ENCODE results near the gene WFS1.

Gene WFS1

DNA sequence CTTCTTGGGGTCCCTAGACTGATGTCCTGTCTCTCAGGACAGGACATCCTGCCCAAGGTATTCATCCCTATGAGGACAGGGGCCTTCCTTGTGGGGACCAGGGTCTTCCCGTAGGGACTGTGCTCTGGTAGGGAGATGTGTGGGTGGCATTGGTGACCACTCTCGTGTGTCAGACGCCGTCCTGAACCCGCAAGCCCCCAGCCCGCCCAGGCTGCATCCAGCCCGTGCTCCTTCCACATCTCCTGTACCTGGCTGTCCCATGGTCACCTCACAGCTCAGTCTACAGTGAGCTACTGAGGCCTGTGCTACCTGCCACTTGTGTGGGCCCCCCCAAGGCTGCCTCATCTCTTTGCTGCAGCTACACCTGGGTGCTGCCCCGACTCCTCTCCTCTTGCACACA lies 24.0 kb downstream of the WFS1 start:
- TF ChIP-seq CEBPB (IDR thresholded peaks at IDR 0.05), result no peak
- TF ChIP-seq TEAD4 (IDR thresholded peaks at IDR 0.05), result no peak
- TF ChIP-seq RAD21 (IDR thresholded peaks at IDR 0.05; ENCODE audit: low read depth), result no peak
- TF ChIP-seq TCF12 (IDR thresholded peaks at IDR 0.05; ENCODE audit: low read depth), result no peak
- TF ChIP-seq EGR1 (IDR thresholded peaks at IDR 0.05), result no peak
- TF ChIP-seq, protein P1, sequence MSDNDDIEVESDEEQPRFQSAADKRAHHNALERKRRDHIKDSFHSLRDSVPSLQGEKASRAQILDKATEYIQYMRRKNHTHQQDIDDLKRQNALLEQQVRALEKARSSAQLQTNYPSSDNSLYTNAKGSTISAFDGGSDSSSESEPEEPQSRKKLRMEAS (IDR thresholded peaks at IDR 0.05), result no peak

DNA sequence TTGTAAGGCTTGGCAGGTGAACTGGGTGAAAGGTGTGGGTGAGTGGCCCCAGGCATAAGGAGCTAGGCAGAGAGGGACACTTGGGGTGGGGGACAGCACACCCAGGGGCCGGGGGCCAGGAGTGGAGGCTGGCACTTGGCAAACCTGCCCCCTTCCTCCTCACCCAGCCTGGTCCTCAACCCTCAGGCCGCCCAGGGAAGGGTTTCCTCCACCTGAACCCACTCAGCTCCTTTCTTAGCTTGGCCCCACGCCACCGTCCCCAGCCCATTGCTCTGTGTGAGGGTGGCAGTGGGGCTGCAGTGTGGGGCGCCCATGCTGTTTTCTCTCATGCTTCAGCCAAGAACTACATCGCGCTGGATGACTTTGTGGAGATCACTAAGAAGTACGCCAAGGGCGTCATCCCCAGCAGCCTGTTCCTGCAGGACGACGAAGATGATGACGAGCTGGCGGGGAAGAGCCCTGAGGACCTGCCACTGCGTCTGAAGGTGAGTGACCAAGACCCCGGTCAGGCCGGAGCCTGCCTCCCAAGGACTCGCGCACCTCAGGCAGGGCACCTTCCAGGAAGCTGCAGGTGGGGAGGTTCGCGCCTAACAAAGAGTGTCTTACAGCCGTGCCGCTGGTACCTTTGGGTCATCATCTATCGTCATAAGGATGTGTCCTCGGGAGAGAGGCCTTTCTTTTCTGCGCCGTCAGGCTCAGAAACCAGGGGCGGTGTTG lies 25.2 kb downstream of the WFS1 start:
- TF ChIP-seq, protein P2, sequence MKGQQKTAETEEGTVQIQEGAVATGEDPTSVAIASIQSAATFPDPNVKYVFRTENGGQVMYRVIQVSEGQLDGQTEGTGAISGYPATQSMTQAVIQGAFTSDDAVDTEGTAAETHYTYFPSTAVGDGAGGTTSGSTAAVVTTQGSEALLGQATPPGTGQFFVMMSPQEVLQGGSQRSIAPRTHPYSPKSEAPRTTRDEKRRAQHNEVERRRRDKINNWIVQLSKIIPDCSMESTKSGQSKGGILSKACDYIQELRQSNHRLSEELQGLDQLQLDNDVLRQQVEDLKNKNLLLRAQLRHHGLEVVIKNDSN (IDR thresholded peaks at IDR 0.05), result no peak
- TF ChIP-seq TCF12 (IDR thresholded peaks at IDR 0.05; ENCODE audit: low read depth), result no peak

DNA sequence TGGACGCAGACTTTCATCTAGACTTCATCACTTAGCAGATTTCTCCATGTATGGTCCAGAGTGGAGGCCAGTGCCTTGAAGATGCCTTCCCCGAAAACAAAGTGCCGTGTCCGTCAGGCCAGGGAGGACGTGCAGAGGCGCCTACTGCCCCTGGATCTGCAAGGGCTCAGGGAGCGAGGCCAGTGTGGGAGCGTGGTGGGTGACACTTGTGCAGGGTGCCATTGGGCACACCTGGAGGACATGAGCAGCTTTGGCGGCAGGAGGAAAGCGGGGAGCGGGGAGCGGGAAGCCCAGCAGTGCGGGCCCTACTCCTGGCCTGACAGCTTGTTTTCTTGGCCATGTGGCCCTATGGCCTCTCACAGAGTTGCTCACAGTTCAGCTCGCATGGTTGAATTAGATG lies 25.8 kb downstream of the WFS1 start:
- TF ChIP-seq NFIC (IDR thresholded peaks at IDR 0.05) (no peak), CEBPB (IDR thresholded peaks at IDR 0.05) (no peak), ZBTB7A (IDR thresholded peaks at IDR 0.05; ENCODE audit: low read depth) (no peak), YY1 (IDR thresholded peaks at IDR 0.05; ENCODE audit: low read depth) (no peak)
- TF ChIP-seq, protein P1 (IDR thresholded peaks at IDR 0.05), result no peak
- TF ChIP-seq, protein P2 (IDR thresholded peaks at IDR 0.05), result no peak

DNA sequence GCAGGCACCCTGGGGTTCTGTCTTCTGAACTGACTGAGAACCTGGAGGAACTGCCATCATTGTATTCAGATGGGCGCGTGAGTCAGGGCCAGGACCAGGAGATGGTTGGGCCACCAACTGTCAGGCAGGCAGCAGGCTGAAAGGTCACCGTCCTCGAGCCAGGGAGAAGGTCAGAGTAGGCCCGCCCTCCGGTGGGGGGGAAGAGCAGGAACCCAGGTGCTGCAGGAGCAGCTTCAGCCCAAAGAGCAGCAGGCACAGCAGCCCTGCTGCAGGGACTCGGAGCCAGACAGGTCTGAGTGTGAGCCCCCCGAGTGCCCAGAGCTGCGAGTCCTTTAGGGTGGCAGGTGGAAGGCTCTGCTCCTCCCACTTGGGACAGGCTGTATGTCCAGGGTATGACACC lies 26.4 kb downstream of the WFS1 start:
- TF ChIP-seq EGR1 (IDR thresholded peaks at IDR 0.05) (no peak), CEBPB (IDR thresholded peaks at IDR 0.05) (no peak), ZBTB7A (IDR thresholded peaks at IDR 0.05; ENCODE audit: low read depth) (no peak)

DNA sequence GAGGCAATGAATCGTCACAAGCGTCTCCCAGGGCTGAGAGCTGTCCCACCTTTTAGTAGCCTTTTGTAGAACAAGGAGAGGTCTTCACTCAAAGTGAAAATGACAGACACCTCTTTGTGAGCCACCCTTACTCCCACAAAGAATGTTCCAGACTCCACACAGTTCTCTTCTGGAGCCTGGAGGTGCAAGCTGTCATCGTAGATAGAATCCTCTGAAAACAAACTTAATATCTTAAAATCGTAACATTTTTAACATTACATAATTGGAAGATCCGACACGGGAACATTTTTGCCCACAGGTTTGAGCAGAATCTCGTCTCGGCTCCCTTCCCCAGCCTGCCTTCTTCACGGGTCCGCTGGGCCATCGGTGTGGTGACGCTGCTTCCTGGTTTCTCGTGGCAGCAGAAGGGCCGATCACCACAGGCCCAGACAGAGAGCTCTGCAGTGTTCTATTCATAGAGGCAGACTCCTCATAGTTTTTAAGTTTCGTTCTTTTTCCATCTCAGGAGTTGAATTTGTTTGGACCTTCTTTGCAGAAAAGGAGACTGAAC lies 27.7 kb downstream of the WFS1 start:
- TF ChIP-seq CEBPB (IDR thresholded peaks at IDR 0.05), result no peak
- no peak for TF ChIP-seq RAD21 (IDR thresholded peaks at IDR 0.05; ENCODE audit: low read depth)
- TF ChIP-seq, protein P3, sequence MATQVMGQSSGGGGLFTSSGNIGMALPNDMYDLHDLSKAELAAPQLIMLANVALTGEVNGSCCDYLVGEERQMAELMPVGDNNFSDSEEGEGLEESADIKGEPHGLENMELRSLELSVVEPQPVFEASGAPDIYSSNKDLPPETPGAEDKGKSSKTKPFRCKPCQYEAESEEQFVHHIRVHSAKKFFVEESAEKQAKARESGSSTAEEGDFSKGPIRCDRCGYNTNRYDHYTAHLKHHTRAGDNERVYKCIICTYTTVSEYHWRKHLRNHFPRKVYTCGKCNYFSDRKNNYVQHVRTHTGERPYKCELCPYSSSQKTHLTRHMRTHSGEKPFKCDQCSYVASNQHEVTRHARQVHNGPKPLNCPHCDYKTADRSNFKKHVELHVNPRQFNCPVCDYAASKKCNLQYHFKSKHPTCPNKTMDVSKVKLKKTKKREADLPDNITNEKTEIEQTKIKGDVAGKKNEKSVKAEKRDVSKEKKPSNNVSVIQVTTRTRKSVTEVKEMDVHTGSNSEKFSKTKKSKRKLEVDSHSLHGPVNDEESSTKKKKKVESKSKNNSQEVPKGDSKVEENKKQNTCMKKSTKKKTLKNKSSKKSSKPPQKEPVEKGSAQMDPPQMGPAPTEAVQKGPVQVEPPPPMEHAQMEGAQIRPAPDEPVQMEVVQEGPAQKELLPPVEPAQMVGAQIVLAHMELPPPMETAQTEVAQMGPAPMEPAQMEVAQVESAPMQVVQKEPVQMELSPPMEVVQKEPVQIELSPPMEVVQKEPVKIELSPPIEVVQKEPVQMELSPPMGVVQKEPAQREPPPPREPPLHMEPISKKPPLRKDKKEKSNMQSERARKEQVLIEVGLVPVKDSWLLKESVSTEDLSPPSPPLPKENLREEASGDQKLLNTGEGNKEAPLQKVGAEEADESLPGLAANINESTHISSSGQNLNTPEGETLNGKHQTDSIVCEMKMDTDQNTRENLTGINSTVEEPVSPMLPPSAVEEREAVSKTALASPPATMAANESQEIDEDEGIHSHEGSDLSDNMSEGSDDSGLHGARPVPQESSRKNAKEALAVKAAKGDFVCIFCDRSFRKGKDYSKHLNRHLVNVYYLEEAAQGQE (IDR thresholded peaks at IDR 0.05; ENCODE audit: low read depth), result no peak
- TF ChIP-seq FOXM1 (IDR thresholded peaks at IDR 0.05; ENCODE audit: borderline replicate concordance, low read depth), result no peak
- no peak for TF ChIP-seq EP300 (IDR thresholded peaks at IDR 0.05; ENCODE audit: borderline replicate concordance)
- no peak for TF ChIP-seq ZBTB7A (IDR thresholded peaks at IDR 0.05; ENCODE audit: low read depth)
- TF ChIP-seq NFIC (IDR thresholded peaks at IDR 0.05), result no peak
- TF ChIP-seq TAF1 (IDR thresholded peaks at IDR 0.05; ENCODE audit: low read depth), result no peak
- TF ChIP-seq, protein P2 (IDR thresholded peaks at IDR 0.05), result no peak
- TF ChIP-seq TEAD4 (IDR thresholded peaks at IDR 0.05), result no peak
- TF ChIP-seq CREB1 (IDR thresholded peaks at IDR 0.05; ENCODE audit: low read depth), result no peak
- TF ChIP-seq YY1 (IDR thresholded peaks at IDR 0.05; ENCODE audit: low read depth), result no peak
- TF ChIP-seq EGR1 (IDR thresholded peaks at IDR 0.05), result no peak

DNA sequence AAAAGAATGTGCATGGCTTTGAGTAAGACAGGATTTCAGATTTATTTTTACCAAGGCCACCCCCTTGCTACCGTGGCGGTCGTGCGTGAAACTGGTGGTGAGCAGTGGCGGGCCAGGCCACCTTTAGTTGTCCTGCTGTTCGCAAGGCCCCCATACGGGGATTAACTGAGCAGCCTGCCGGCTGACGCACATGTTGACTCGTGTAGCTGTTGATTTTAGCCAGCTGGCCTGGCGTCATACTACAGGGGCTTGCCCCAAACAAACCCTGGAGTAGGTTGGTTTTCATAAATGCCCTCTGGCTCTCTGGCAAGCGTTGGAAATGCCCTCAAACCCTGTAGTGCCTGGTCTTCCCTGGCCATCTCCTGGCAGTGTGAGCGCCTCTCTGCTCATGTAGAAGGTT lies 28.4 kb downstream of the WFS1 start:
- TF ChIP-seq TAF1 (IDR thresholded peaks at IDR 0.05; ENCODE audit: low read depth) (no peak), CEBPB (IDR thresholded peaks at IDR 0.05) (no peak), EGR1 (IDR thresholded peaks at IDR 0.05) (no peak), NFIC (IDR thresholded peaks at IDR 0.05) (no peak), TEAD4 (IDR thresholded peaks at IDR 0.05) (no peak), RAD21 (IDR thresholded peaks at IDR 0.05; ENCODE audit: low read depth) (no peak), FOXM1 (IDR thresholded peaks at IDR 0.05; ENCODE audit: borderline replicate concordance, low read depth) (no peak), TCF12 (IDR thresholded peaks at IDR 0.05; ENCODE audit: low read depth) (no peak)
- TF ChIP-seq, protein P3 (IDR thresholded peaks at IDR 0.05; ENCODE audit: low read depth), result no peak
